Measurements from ENCODE around the gene POP4. TPM values are rescaled to one million over a fixed set of nuclear protein-coding genes. Genes with fewer than 3 reads are reported as not detected.

POP4 gene
- polyA plus RNA-seq, 1 donor from 2014 or later: 101 TPM

DNA sequence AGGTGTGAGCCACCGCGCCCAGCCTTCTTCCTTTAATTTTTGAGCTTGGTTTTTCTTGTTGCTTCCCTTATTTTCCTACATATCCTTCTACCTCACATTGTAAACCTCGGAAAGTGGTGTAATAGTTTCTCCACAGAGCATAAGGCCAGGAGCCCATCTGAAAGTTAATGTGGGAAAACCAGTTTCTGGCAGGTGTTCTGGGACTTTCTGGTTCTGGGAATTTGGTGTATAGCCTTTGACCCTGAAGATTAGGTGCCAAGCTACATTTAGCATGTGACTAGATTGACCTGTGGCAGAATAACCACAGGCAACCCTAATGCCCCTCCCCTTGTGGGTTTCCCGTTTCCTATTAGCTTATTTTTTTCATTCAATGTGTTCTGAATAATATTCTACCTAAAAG lies 8.7 kb downstream of the POP4 start:
- no peak overlapping the region for H3K9ac ChIP-seq (ENCODE audit: low read length)
- H3K36me3 ChIP-seq (ENCODE audit: insufficient read depth, low read length): peaks cover 5% of the 10 kb centered on the region
- H3K4me2 ChIP-seq (ENCODE audit: low read length): no peak overlapping the region
- H3F3A ChIP-seq (ENCODE audit: insufficient read depth, low read length, poor library complexity, severe bottlenecking): no peaks in the 10 kb centered on the region
- TF ChIP-seq, protein P1, sequence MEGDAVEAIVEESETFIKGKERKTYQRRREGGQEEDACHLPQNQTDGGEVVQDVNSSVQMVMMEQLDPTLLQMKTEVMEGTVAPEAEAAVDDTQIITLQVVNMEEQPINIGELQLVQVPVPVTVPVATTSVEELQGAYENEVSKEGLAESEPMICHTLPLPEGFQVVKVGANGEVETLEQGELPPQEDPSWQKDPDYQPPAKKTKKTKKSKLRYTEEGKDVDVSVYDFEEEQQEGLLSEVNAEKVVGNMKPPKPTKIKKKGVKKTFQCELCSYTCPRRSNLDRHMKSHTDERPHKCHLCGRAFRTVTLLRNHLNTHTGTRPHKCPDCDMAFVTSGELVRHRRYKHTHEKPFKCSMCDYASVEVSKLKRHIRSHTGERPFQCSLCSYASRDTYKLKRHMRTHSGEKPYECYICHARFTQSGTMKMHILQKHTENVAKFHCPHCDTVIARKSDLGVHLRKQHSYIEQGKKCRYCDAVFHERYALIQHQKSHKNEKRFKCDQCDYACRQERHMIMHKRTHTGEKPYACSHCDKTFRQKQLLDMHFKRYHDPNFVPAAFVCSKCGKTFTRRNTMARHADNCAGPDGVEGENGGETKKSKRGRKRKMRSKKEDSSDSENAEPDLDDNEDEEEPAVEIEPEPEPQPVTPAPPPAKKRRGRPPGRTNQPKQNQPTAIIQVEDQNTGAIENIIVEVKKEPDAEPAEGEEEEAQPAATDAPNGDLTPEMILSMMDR (IDR thresholded peaks at IDR 0.05; ENCODE audit: poor library complexity, severe bottlenecking): no peak
- H2AFZ ChIP-seq (ENCODE audit: low read depth, low read length): no peak overlapping the region
- H3K4me3 ChIP-seq (ENCODE audit: low read length): no peak overlapping the region
- H3K27me3 ChIP-seq (ENCODE audit: insufficient read depth, low read depth, low read length): no peaks in the 10 kb centered on the region
- H3K9me3 ChIP-seq (ENCODE audit: low read length): no peaks in the 10 kb centered on the region
- no peaks in the 10 kb centered on the region for H3K79me2 ChIP-seq (replicated peaks; ENCODE audit: insufficient read depth, low read length)
- no peaks in the 10 kb centered on the region for H4K20me1 ChIP-seq (ENCODE audit: insufficient read depth)
- no peaks in the 10 kb centered on the region for H3K9me2 ChIP-seq (ENCODE audit: insufficient read depth, low read length)
- H3K27ac ChIP-seq (ENCODE audit: low read length): no peak overlapping the region

DNA sequence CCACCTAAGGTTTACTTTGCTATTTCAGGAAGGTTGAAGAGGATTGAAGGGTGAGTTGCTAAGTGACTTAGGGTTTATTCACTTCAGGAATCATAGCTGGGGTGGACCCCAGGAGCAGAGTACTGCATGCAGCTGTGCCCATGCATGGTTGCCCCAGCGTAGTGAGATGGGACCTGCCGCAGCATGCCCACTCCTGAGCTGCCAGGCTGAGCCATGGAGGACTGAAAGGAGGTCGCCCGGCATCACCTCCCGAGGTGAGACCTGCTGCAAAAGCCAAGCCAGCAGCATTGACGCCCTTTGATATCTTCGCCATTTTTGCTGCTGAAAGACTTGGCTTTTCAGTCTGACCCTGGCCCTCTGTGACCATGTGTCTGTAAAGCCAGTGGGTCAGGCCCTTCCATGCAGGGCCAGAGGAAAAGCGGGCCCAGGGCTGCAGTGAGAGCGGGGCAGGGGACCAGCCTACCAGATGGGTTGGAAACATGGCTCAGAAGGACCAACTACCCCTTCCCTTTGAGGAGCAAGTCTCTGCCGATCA lies 9.9 kb downstream of the POP4 start:
- no peaks in the 10 kb centered on the region for H3F3A ChIP-seq (ENCODE audit: insufficient read depth, low read length, poor library complexity, severe bottlenecking)
- H3K36me3 ChIP-seq (ENCODE audit: insufficient read depth, low read length): peaks cover 5% of the 10 kb centered on the region

More for the DNA sequence above, 9.9 kb downstream of the POP4 start:
- H3K9ac ChIP-seq (ENCODE audit: low read length): no peak overlapping the region
- no peaks in the 10 kb centered on the region for H3K27me3 ChIP-seq (ENCODE audit: insufficient read depth, low read depth, low read length)
- TF ChIP-seq, protein P1 (IDR thresholded peaks at IDR 0.05; ENCODE audit: poor library complexity, severe bottlenecking): no peak
- TF ChIP-seq EP300 (conservative IDR thresholded peaks at IDR 0.05; ENCODE audit: poor library complexity, severe bottlenecking) (no peak), RAD21 (conservative IDR thresholded peaks at IDR 0.05) (no peak), TAF1 (IDR thresholded peaks at IDR 0.05; ENCODE audit: low read depth) (no peak), POLR2AphosphoS5 (IDR thresholded peaks at IDR 0.05) (no peak), SMC3 (conservative IDR thresholded peaks at IDR 0.05; ENCODE audit: poor library complexity) (no peak), MXI1 (conservative IDR thresholded peaks at IDR 0.05; ENCODE audit: poor library complexity, severe bottlenecking) (no peak), EZH2 (IDR thresholded peaks at IDR 0.05; ENCODE audit: borderline replicate concordance, insufficient read depth, low read length, poor library complexity, severe bottlenecking) (no peak)
- TF ChIP-seq, protein P2, sequence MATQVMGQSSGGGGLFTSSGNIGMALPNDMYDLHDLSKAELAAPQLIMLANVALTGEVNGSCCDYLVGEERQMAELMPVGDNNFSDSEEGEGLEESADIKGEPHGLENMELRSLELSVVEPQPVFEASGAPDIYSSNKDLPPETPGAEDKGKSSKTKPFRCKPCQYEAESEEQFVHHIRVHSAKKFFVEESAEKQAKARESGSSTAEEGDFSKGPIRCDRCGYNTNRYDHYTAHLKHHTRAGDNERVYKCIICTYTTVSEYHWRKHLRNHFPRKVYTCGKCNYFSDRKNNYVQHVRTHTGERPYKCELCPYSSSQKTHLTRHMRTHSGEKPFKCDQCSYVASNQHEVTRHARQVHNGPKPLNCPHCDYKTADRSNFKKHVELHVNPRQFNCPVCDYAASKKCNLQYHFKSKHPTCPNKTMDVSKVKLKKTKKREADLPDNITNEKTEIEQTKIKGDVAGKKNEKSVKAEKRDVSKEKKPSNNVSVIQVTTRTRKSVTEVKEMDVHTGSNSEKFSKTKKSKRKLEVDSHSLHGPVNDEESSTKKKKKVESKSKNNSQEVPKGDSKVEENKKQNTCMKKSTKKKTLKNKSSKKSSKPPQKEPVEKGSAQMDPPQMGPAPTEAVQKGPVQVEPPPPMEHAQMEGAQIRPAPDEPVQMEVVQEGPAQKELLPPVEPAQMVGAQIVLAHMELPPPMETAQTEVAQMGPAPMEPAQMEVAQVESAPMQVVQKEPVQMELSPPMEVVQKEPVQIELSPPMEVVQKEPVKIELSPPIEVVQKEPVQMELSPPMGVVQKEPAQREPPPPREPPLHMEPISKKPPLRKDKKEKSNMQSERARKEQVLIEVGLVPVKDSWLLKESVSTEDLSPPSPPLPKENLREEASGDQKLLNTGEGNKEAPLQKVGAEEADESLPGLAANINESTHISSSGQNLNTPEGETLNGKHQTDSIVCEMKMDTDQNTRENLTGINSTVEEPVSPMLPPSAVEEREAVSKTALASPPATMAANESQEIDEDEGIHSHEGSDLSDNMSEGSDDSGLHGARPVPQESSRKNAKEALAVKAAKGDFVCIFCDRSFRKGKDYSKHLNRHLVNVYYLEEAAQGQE (IDR thresholded peaks at IDR 0.05; ENCODE audit: borderline replicate concordance): no peak
- no peak overlapping the region for H3K27ac ChIP-seq (ENCODE audit: low read length)
- H4K20me1 ChIP-seq (ENCODE audit: insufficient read depth): no peaks in the 10 kb centered on the region
- no peak overlapping the region for H3K4me2 ChIP-seq (ENCODE audit: low read length)
- no peaks in the 10 kb centered on the region for H3K9me2 ChIP-seq (ENCODE audit: insufficient read depth, low read length)
- no peak overlapping the region for H2AFZ ChIP-seq (ENCODE audit: low read depth, low read length)
- no peaks in the 10 kb centered on the region for H3K79me2 ChIP-seq (replicated peaks; ENCODE audit: insufficient read depth, low read length)
- no peaks in the 10 kb centered on the region for H3K9me3 ChIP-seq (ENCODE audit: low read length)
- no peak overlapping the region for H3K4me3 ChIP-seq (ENCODE audit: low read length)
